HG03571 (cell line): ENCODE results near the gene FEN1.
A peak's percentile ranks its signal among the peaks of the same experiment; 100 is the strongest.

Source experiments
- ATAC-seq: cut with Tn5 transposase; IDR thresholded peaks from one replicate; pipeline ENCODE4 v1.9.1; 2021; ENCODE audit not compliant: unreplicated experiment

Gene FEN1

GRCh38 chr11:61815790-61816735 lies 23.4 kb downstream of the FEN1 start:
- peak; percentile 23 for ATAC-seq

- ATAC-seq: peak; percentile 42
Measured at GRCh38 chr11:61816736-61817455, 24.2 kb downstream of the FEN1 start, which contains the start of gene FADS1. Gene FADS1 (minus strand): TSS chr11:61817003. CDS start chr11:61816929, 74 bp downstream.

GRCh38 chr11:61817471-61818202 lies 24.9 kb downstream of the FEN1 start:
- ATAC-seq: no peak

- ATAC-seq: no peak
Measured at GRCh38 chr11:61820174-61820573, 27.5 kb downstream of the FEN1 start.

- ATAC-seq: no peak
Measured at GRCh38 chr11:61826930-61827570, 34.3 kb downstream of the FEN1 start.

GRCh38 chr11:61827571-61828378 lies 35.1 kb downstream of the FEN1 start, which contains the start of gene FADS2:
Gene FADS2 (plus strand): TSS chr11:61828300. CDS start chr11:61828391, 91 bp downstream.
- peak; percentile 66 for ATAC-seq

- ATAC-seq: peak; percentile 8
Measured at GRCh38 chr11:61828379-61828628, 35.6 kb downstream of the FEN1 start.

- no peak for ATAC-seq
Measured at GRCh38 chr11:61828629-61829407, 36.1 kb downstream of the FEN1 start.

GRCh38 chr11:61829806-61830205 lies 37.1 kb downstream of the FEN1 start:
- no peak for ATAC-seq

GRCh38 chr11:61830237-61831105 lies 37.8 kb downstream of the FEN1 start:
- no peak for ATAC-seq

- no peak for ATAC-seq
Measured at GRCh38 chr11:61832207-61832606, 39.5 kb downstream of the FEN1 start.

- no peak for ATAC-seq
Measured at GRCh38 chr11:61832754-61833153, 40.0 kb downstream of the FEN1 start.

GRCh38 chr11:61833471-61833870 lies 40.8 kb downstream of the FEN1 start:
- ATAC-seq: no peak

GRCh38 chr11:61833926-61834277 lies 41.2 kb downstream of the FEN1 start:
- no peak for ATAC-seq

- peak; percentile 89 for ATAC-seq
Measured at GRCh38 chr11:61834278-61835048, 41.8 kb downstream of the FEN1 start.

GRCh38 chr11:61836193-61836592 lies 43.5 kb downstream of the FEN1 start:
- no peak for ATAC-seq

GRCh38 chr11:61837411-61838005 lies 44.8 kb downstream of the FEN1 start:
- ATAC-seq: no peak
